Peyer's patch (tissue), 4 donors: ENCODE data around the gene SPATA3. TPM values are rescaled to one million over a fixed set of nuclear protein-coding genes. Genes with fewer than 3 reads are reported as not detected.

Experiments used
- DNase-seq, 3 donors: peaks; one replicate each; pipeline ENCODE4 v3.0.0-alpha.2; 2017 to 2019
- H3K27ac ChIP-seq, 4 donors: fragments of 200-600 bp; sonication (generic); one replicate each; pipeline ENCODE4 v1.5.1; 2016 to 2019
- H3K27me3 ChIP-seq, 2 donors: fragments of 200-600 bp; sonication (generic); one replicate each; pipeline ENCODE4 v1.5.1; 2019
- H3K36me3 ChIP-seq, 3 donors: fragments of 200-600 bp; sonication (generic); one replicate each; pipeline ENCODE4 v1.5.1; 2016 to 2019
- H3K4me1 ChIP-seq, 4 donors: fragments of 200-600 bp; sonication (generic); one replicate each; pipeline ENCODE4 v1.5.1; 2016 to 2019
- H3K4me3 ChIP-seq, 4 donors: fragments of 200-600 bp; sonication (generic); 1 replicate in 3 of 4; 2 replicates in 1 of 4; pipeline ENCODE4 v1.5.1; 2016 to 2019; ENCODE audit warnings: mild to moderate bottlenecking in 1 of 4
- H3K9me3 ChIP-seq, 4 donors: fragments of 200-600 bp; sonication (generic); one replicate each; pipeline ENCODE4 v1.5.1; 2016 to 2019; ENCODE audit warnings: mild to moderate bottlenecking in 1 of 4
- CTCF ChIP-seq, 6 experiments: fragments of 450-650 bp in 4 of 6; fragments of 200-600 bp in 2 of 6; sonication (generic) in 1 of 6; IDR thresholded peaks; one replicate each; pipeline ENCODE4 v1.5.1; 2017 to 2019; ENCODE audit warnings: antibody characterized with exemption in 6 of 6, mild to moderate bottlenecking in 3 of 6, moderate library complexity in 1 of 6
- POLR2A ChIP-seq, 2 donors: fragments of 450-650 bp; IDR thresholded peaks; one replicate each; pipeline ENCODE4 v1.5.1; 2017; ENCODE audit warnings: antibody characterized with exemption in 2 of 2, mild to moderate bottlenecking in 2 of 2, moderate library complexity in 2 of 2
- total RNA-seq, 4 donors: library from RNA; depleted of rRNA; stranded (reverse); fragments of >200 nt; gene quantifications; one replicate each; pipeline ENCODE4 v1.1.0, GENCODE V29; 2016

Gene SPATA3
- total RNA-seq, 4 donors from 2014 or later, result not detected

GRCh38 chr2:230950874-230951339 is 45.0 kb upstream of the SPATA3 start:
- Histone ChIP-seq H3K27ac (no peak overlapping the region), H3K4me1 (no peaks in the 10 kb centered on the region), H3K36me3 (no peaks in the 10 kb centered on the region), H3K4me3 (no peak overlapping the region), H3K9me3 (no peaks in the 10 kb centered on the region), H3K27me3 (no peaks in the 10 kb centered on the region)
- TF ChIP-seq CTCF (IDR thresholded peaks at IDR 0.05) (no peak), POLR2A (IDR thresholded peaks at IDR 0.05) (no peak)
- DNase-seq, result no peak

GRCh38 chr2:230951396-230951795 is 44.5 kb upstream of the SPATA3 start:
- Histone ChIP-seq H3K9me3 (no peaks in the 10 kb centered on the region), H3K27me3 (no peaks in the 10 kb centered on the region), H3K27ac (no peak overlapping the region), H3K4me3 (no peak overlapping the region), H3K36me3 (no peaks in the 10 kb centered on the region), H3K4me1 (no peaks in the 10 kb centered on the region)
- DNase-seq, result no peak
- TF ChIP-seq CTCF (IDR thresholded peaks at IDR 0.05), result no peak
- no peak for TF ChIP-seq POLR2A (IDR thresholded peaks at IDR 0.05)

GRCh38 chr2:230952226-230952956 is 43.5 kb upstream of the SPATA3 start:
- no peak overlapping the region for H3K27ac ChIP-seq
- no peak overlapping the region for H3K4me3 ChIP-seq
- peaks cover 0 to 2% (median 0%) of the 10 kb centered on the region in 4 donors for H3K4me1 ChIP-seq
- no peak for DNase-seq
- no peaks in the 10 kb centered on the region for H3K36me3 ChIP-seq
- H3K27me3 ChIP-seq, result no peaks in the 10 kb centered on the region
- no peaks in the 10 kb centered on the region for H3K9me3 ChIP-seq
- TF ChIP-seq CTCF (IDR thresholded peaks at IDR 0.05) (no peak), POLR2A (IDR thresholded peaks at IDR 0.05) (no peak)

- no peaks in the 10 kb centered on the region for H3K9me3 ChIP-seq
- TF ChIP-seq CTCF (IDR thresholded peaks at IDR 0.05) (no peak), POLR2A (IDR thresholded peaks at IDR 0.05) (no peak)
Observed at GRCh38 chr2:230953845-230954244, 42.1 kb upstream of the SPATA3 start.

GRCh38 chr2:230954746-230955145 is 41.2 kb upstream of the SPATA3 start:
- no peak for DNase-seq
- Histone ChIP-seq H3K36me3 (no peaks in the 10 kb centered on the region), H3K27me3 (no peaks in the 10 kb centered on the region), H3K4me3 (no peak overlapping the region), H3K9me3 (no peaks in the 10 kb centered on the region), H3K4me1 (peaks cover 0 to 5% (median 0%) of the 10 kb centered on the region in 4 donors), H3K27ac (no peak overlapping the region)
- no peak for TF ChIP-seq CTCF (IDR thresholded peaks at IDR 0.05)
- no peak for TF ChIP-seq POLR2A (IDR thresholded peaks at IDR 0.05)

More at GRCh38 chr2:230953845-230954244, 42.1 kb upstream of the SPATA3 start:
- no peak for DNase-seq
- H3K4me3 ChIP-seq, result no peak overlapping the region
- no peak overlapping the region for H3K27ac ChIP-seq
- peaks cover 0 to 5% (median 0%) of the 10 kb centered on the region in 4 donors for H3K4me1 ChIP-seq
- H3K27me3 ChIP-seq, result no peaks in the 10 kb centered on the region
- no peaks in the 10 kb centered on the region for H3K36me3 ChIP-seq
